ENCODE measurements around the gene FCAMR. TPM values are rescaled to one million over a fixed set of nuclear protein-coding genes. Genes with fewer than 3 reads are reported as not detected.

Gene FCAMR
- total and polyA plus RNA-seq, 2 experiments from 2014 or later, result not detected

- Histone ChIP-seq H3K27me3 (replicated peaks; ENCODE audit: insufficient read depth) (peaks cover 11% of the 10 kb centered on the region), H3F3A (ENCODE audit: insufficient read depth) (no peaks in the 10 kb centered on the region), H2AFZ (no peak overlapping the region), H3K4me3 (no peak overlapping the region), H3K27ac (no peak overlapping the region), H3K36me3 (ENCODE audit: low read depth) (no peaks in the 10 kb centered on the region), H3K9me2 (ENCODE audit: insufficient read depth) (no peaks in the 10 kb centered on the region), H3K9me3 (ENCODE audit: low read depth) (no peaks in the 10 kb centered on the region), H3K4me2 (ENCODE audit: unreplicated experiment) (no peak overlapping the region), H4K20me1 (ENCODE audit: insufficient read depth) (no peaks in the 10 kb centered on the region), H3K9ac (no peak overlapping the region), H3K79me2 (ENCODE audit: insufficient read depth) (no peaks in the 10 kb centered on the region), H3K4me1 (ENCODE audit: insufficient read depth) (no peaks in the 10 kb centered on the region)
- no peak for TF ChIP-seq EZH2phosphoT487 (IDR thresholded peaks at IDR 0.05; ENCODE audit: insufficient read depth, low read depth)
- no peak for TF ChIP-seq EZH2 (IDR thresholded peaks at IDR 0.05; ENCODE audit: insufficient read depth, poor library complexity, severe bottlenecking)
- 76 to 78% methylated on average over 5 of the region's 5 CpGs for WGBS, 2 experiments (ENCODE audit: low coverage in 1 of 2, low lambda C conversion rate in 2 of 2, missing lambda C conversion rate in 2 of 2)
- DNase-seq, result no peak
- in situ Hi-C loops (cut with MboI), result no loop called here
These were observed 12.6 kb downstream of the FCAMR start for GRCh38 chr1:206957639-206958038.

DNA sequence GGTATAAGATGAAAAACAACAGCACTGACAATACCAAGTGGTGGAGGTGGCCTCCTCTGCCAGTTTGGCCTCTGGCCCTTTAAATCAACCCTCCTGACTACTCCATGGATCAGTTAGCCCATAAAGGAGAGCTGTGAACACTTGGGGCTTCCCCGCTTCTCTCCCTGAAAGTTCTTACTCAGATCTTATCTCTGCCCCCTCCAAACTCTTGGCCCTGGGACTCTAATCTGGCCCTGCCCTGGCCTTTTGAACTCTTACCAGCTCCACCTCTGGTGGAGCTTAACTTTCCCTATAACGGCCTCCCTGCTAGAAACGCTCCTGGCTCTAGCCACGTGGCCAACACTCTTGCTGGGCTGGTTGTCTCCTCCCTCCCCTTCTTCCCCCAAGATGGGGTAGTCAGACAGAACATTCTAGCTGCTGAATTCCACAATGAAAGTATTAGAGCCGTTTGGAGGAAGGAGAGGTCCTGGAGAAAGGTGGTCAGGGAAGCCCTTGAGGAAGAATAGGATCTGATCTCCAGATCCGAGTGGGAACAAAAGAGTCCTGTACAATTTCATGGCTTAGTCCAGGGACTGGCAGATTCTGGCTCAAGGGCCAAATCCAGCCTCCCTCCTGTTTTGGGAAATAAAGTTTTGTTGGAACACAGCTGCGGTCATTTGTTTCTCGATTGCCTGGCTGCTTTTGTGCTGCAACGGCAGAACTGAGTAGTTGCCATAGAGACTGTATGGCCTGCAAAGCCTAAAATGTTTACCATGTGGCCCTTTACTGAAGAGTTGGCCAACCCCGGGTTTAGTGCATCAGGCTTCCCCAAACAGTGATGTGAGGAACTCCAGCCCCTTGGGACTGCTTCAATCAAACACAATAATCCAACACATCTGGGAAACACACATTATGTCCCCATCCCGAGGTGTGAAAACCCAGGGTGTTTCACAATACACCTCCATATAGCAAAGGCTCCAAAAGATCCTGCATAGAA, 14.5 kb downstream of the FCAMR start:
- H3K27ac ChIP-seq, result no peak overlapping the region
- no peak overlapping the region; the same call in 1 of the 2 replicates for H2AFZ ChIP-seq
- no peaks in the 10 kb centered on the region for H3K36me3 ChIP-seq (ENCODE audit: low read depth)
- DNase-seq, result peak; percentile 57
- in situ Hi-C loops (cut with MboI), result no loop called here
- no peak overlapping the region for H3K4me3 ChIP-seq
- H3K9me3 ChIP-seq (ENCODE audit: low read depth), result no peaks in the 10 kb centered on the region
- no peaks in the 10 kb centered on the region for H3K4me1 ChIP-seq (ENCODE audit: insufficient read depth)
- H3K9ac ChIP-seq, result no peak overlapping the region
- no peaks in the 10 kb centered on the region for H3K9me2 ChIP-seq (ENCODE audit: insufficient read depth)
- H3K27me3 ChIP-seq (replicated peaks; ENCODE audit: insufficient read depth), result peaks cover 11% of the 10 kb centered on the region
- no peaks in the 10 kb centered on the region for H3K79me2 ChIP-seq (ENCODE audit: insufficient read depth)
- TF ChIP-seq EZH2phosphoT487 (IDR thresholded peaks at IDR 0.05; ENCODE audit: insufficient read depth, low read depth), result no peak
- no peak for TF ChIP-seq EZH2 (IDR thresholded peaks at IDR 0.05; ENCODE audit: insufficient read depth, poor library complexity, severe bottlenecking)
- no peak overlapping the region for H3K4me2 ChIP-seq (ENCODE audit: unreplicated experiment)
- H3F3A ChIP-seq (ENCODE audit: insufficient read depth), result no peaks in the 10 kb centered on the region
- 25% methylated on average over 11 of the region's 11 CpGs for WGBS, 2 experiments (ENCODE audit: low coverage in 1 of 2, low lambda C conversion rate in 2 of 2, missing lambda C conversion rate in 2 of 2)
- no peaks in the 10 kb centered on the region for H4K20me1 ChIP-seq (ENCODE audit: insufficient read depth)

- H3K9ac ChIP-seq, result no peak overlapping the region
- no peaks in the 10 kb centered on the region for H4K20me1 ChIP-seq (ENCODE audit: insufficient read depth)
- 65 to 70% methylated on average over 10 of the region's 10 CpGs for WGBS, 2 experiments (ENCODE audit: low coverage in 1 of 2, low lambda C conversion rate in 2 of 2, missing lambda C conversion rate in 2 of 2)
- H3K27ac ChIP-seq, result no peak overlapping the region
- in situ Hi-C loops (cut with MboI), result no loop called here
- H3K4me3 ChIP-seq, result no peak overlapping the region
- H3F3A ChIP-seq (ENCODE audit: insufficient read depth), result no peaks in the 10 kb centered on the region
- H3K36me3 ChIP-seq (ENCODE audit: low read depth), result no peaks in the 10 kb centered on the region
- H3K4me2 ChIP-seq (ENCODE audit: unreplicated experiment), result no peak overlapping the region
- no peaks in the 10 kb centered on the region for H3K9me2 ChIP-seq (ENCODE audit: insufficient read depth)
- no peak overlapping the region for H2AFZ ChIP-seq
- no peak for TF ChIP-seq EZH2 (IDR thresholded peaks at IDR 0.05; ENCODE audit: insufficient read depth, poor library complexity, severe bottlenecking)
- no peak for TF ChIP-seq EZH2phosphoT487 (IDR thresholded peaks at IDR 0.05; ENCODE audit: insufficient read depth, low read depth)
- DNase-seq, result no peak
- H3K9me3 ChIP-seq (ENCODE audit: low read depth), result no peaks in the 10 kb centered on the region
- peaks cover 14% of the 10 kb centered on the region for H3K27me3 ChIP-seq (replicated peaks; ENCODE audit: insufficient read depth)
- H3K4me1 ChIP-seq (ENCODE audit: insufficient read depth), result no peaks in the 10 kb centered on the region
- no peaks in the 10 kb centered on the region for H3K79me2 ChIP-seq (ENCODE audit: insufficient read depth)
These were observed 15.6 kb downstream of the FCAMR start for GRCh38 chr1:206954459-206955342.

DNA sequence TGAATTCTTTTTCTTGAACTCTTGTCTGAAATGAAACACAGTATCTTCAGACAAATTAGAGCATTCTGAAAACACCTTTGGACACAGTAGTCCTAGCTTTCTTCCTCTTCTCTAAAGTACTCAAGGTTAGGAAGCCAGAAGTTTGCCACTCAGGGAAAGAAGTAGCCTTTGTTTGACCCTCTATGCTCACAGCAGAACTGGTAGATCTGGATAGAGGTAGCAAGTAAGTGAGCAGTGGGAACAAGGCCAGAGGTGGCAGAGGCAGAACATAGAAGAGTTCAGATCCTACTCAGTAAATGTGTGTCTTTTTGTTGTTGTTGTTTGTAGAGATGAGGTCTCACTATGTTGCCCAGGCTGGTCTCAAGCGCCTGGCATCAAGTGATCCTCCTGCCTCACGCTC, 16.6 kb downstream of the FCAMR start:
- Histone ChIP-seq H3K9me2 (ENCODE audit: insufficient read depth) (no peaks in the 10 kb centered on the region), H3K4me3 (no peak overlapping the region), H3K4me1 (ENCODE audit: insufficient read depth) (no peaks in the 10 kb centered on the region), H3K9me3 (ENCODE audit: low read depth) (no peaks in the 10 kb centered on the region), H3K9ac (no peak overlapping the region), H3K36me3 (ENCODE audit: low read depth) (no peaks in the 10 kb centered on the region), H3F3A (ENCODE audit: insufficient read depth) (no peaks in the 10 kb centered on the region), H4K20me1 (ENCODE audit: insufficient read depth) (no peaks in the 10 kb centered on the region), H3K27ac (no peak overlapping the region), H3K79me2 (ENCODE audit: insufficient read depth) (no peaks in the 10 kb centered on the region), H3K27me3 (replicated peaks; ENCODE audit: insufficient read depth) (peaks cover 14% of the 10 kb centered on the region), H2AFZ (no peak overlapping the region), H3K4me2 (ENCODE audit: unreplicated experiment) (no peak overlapping the region)
- in situ Hi-C loops (cut with MboI), result no loop called here
- WGBS, 2 experiments (ENCODE audit: low coverage in 1 of 2, low lambda C conversion rate in 2 of 2, missing lambda C conversion rate in 2 of 2), result 87 to 100% methylated on average over 2 of the region's 2 CpGs
- TF ChIP-seq EZH2 (IDR thresholded peaks at IDR 0.05; ENCODE audit: insufficient read depth, poor library complexity, severe bottlenecking) (no peak), EZH2phosphoT487 (IDR thresholded peaks at IDR 0.05; ENCODE audit: insufficient read depth, low read depth) (no peak)
- no peak for DNase-seq

All from GM23248 (cell line).